Activated T-helper 2 cell treated with anti-CD3 and anti-CD28 coated beads, Interferon-gamma antibody, Interleukin-2, Interleukin-4, amounts not matched to agents 10 μg/mL and 5 μg/mL and 100 μg/mL, durations not matched to agents 14 hours and 24 hours and 36 hours (primary cell): Measurements from ENCODE around the gene OFD1. TPM values are rescaled to one million over a fixed set of nuclear protein-coding genes. Genes with fewer than 3 reads are reported as not detected.

Experiments
- DNase-seq: peaks from one replicate; pipeline ENCODE4 v3.0.0; 2021; ENCODE audit warnings: low spot score
- H3K27ac Mint-ChIP-seq: one replicate; pipeline ENCODE4 v1.8.0; 2021; ENCODE audit warnings: mixed read lengths
- H3K27me3 Mint-ChIP-seq: one replicate; pipeline ENCODE4 v1.8.0; 2021; ENCODE audit warnings: low read depth, mixed read lengths
- H3K36me3 Mint-ChIP-seq: one replicate; pipeline ENCODE4 v1.8.0; 2021; ENCODE audit warnings: low read depth, mixed read lengths
- H3K4me1 Mint-ChIP-seq: one replicate; pipeline ENCODE4 v1.8.0; 2021; ENCODE audit warnings: low read depth, mixed read lengths
- H3K4me3 Mint-ChIP-seq: one replicate; pipeline ENCODE4 v1.8.0; 2021; ENCODE audit warnings: low read depth, mild to moderate bottlenecking, moderate library complexity, mixed read lengths
- H3K9me3 Mint-ChIP-seq: one replicate; pipeline ENCODE4 v1.8.0; 2021; ENCODE audit warnings: mixed read lengths
- intact Hi-C: fragments of 100-400 bp; cut with micrococcal nuclease; formaldehyde crosslinking; loops from one replicate; pipeline ENCODE4 v1.15.1; 2023
- total RNA-seq: library from RNA; stranded (reverse); gene quantifications from 2 replicates; pipeline ENCODE4 v1.2.3, GENCODE V29; 2022

The OFD1 gene
- total RNA-seq, 1 donor from 2014 or later: 21.0 TPM

GRCh38 chrX:13816643-13817627 lies 82.4 kb downstream of the OFD1 start, which contains the start of gene GPM6B:
GPM6B (minus strand) TSS chrX:13817093; CDS start chrX:13816904, 189 bp downstream.
- H3K27ac Mint-ChIP-seq: no peak within 1 kb of the TSS
- no peaks in the 10 kb centered on the region for H3K9me3 Mint-ChIP-seq
- H3K4me3 Mint-ChIP-seq: no peak within 1 kb of the TSS
- peaks cover 16% of the 10 kb centered on the region for H3K27me3 Mint-ChIP-seq
- no peaks in the 10 kb centered on the region for H3K4me1 Mint-ChIP-seq
- H3K36me3 Mint-ChIP-seq: no peaks in the 10 kb centered on the region
- DNase-seq: no peak
- intact Hi-C loops: no loop called here

Other genes with a start within 250 kb of the OFD1 start
- 2.3 and 3.4 TPM in 2 replicates for gene EGFL6, start 165.1 kb upstream of the OFD1 start, total RNA-seq
- 2.5 and 2.8 TPM in 2 replicates for gene TCEANC, start 81.6 kb upstream of the OFD1 start, total RNA-seq
- gene RAB9A, start 45.6 kb upstream of the OFD1 start, total RNA-seq: 13.0 and 14.6 TPM in 2 replicates
- gene TRAPPC2, start 128 bp upstream of the OFD1 start, total RNA-seq: 14.7 and 15.2 TPM in 2 replicates
- not detected in 2 replicates for gene GPM6B, start 82.3 kb downstream of the OFD1 start, total RNA-seq